Retina (tissue), 1 donor: ENCODE results near the gene ZNF219.
"Not testable (repeated sequence)": the region's sequence is repeated elsewhere in the genome, so short reads cannot be mapped to it uniquely, and the experiment has no call there.

Experiments used
- DNase-seq: peaks from one replicate; pipeline ENCODE4 v3.0.0-alpha.2; 2016

ZNF219 gene

GRCh38 chr14:21040941-21041340, 57.5 kb downstream of the ZNF219 start:
- not testable (repeated sequence) for DNase-seq

- DNase-seq, result no peak
Measured at GRCh38 chr14:21040370-21040925, 58.0 kb downstream of the ZNF219 start.
